Measurements from ENCODE around the gene BICC1.

BICC1 gene

DNA sequence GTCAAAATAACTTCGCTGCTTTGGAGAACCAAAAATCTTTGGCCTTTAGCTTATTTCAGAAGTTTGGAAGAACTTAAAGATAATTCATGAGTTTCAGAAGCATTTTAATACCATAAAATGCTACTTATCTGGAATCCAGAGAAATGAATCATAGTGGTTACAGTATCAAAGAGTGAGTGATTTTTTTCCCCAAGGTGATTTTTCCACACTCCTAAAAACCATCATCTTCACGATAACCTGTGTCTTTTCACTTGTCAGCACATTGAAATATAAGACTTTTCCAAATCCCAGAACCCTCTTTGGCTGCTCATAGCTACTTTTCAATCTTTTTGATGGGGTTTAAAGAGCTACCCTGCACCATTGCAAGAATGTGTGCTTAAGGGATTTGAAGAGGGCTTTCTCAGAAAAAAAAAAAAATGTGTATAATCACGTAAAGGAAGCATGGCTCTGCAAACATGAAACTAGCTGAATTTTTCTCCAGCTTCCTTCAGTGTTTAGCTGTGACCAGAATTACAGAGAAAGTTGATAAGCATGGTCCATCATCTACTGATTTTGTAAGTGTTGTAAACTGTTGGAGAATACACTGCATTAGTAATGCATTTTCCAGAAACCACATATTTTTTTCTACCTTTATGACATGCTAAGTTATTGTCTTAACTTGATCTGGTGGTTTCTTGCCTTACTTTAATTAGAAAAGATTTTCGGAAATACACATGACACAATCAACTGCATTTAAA, 134.9 kb downstream of the BICC1 start:
- H3K4me1 ChIP-seq (ENCODE audit: insufficient read depth, low read length): no peaks in the 10 kb centered on the region
- no peak overlapping the region for H3K9ac ChIP-seq (ENCODE audit: low read depth, low read length)
- no peaks in the 10 kb centered on the region for H3K36me3 ChIP-seq (ENCODE audit: insufficient read depth, low read length)
- no peaks in the 10 kb centered on the region for H3K9me3 ChIP-seq (ENCODE audit: control insufficient read depth, insufficient read depth, low read length)

DNA sequence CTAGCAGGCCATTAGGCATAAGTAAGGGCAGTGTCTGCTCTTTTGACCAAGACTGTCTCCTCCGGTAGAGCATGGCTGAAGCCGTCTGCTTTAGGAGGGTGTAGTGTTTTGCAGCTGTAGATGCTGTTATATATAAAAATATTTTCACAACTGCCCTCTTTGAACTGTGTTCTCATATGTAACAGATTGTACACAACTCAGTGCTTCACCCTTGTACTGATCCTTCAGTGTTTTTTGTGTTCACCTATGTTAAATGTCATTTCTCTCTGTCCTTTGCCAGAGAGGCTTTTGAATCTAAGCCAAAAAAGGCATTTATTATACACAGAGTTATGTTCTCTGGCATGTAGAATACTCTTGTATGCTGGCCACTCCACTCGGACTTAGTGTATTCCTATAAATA, 135.5 kb downstream of the BICC1 start:
- Histone ChIP-seq H3K9me3 (ENCODE audit: control insufficient read depth, insufficient read depth, low read length) (no peaks in the 10 kb centered on the region), H3K9ac (ENCODE audit: low read depth, low read length) (no peak overlapping the region), H3K36me3 (ENCODE audit: insufficient read depth, low read length) (no peaks in the 10 kb centered on the region), H3K4me1 (ENCODE audit: insufficient read depth, low read length) (no peaks in the 10 kb centered on the region)

DNA sequence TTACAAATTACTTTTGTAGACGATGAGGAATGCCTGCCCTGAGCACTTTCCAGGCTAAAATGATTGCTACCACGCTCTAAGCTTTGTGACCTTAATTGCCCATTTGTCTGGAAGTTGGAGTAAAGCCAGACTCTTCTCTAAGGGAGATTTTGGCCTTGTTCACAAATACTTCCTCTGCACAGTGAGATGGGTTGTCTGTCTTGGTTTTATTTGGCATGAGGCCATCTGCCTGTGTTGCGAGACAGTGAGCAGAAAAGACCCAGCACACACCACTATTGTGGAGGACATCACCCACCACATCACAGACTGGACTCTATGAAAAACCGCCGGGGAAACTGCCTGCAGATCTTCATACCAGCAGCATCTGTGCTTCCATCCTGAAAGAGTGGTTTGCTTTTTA, 138.4 kb downstream of the BICC1 start:
- no peaks in the 10 kb centered on the region for H3K9me3 ChIP-seq (ENCODE audit: control insufficient read depth, insufficient read depth, low read length)
- no peaks in the 10 kb centered on the region for H3K4me1 ChIP-seq (ENCODE audit: insufficient read depth, low read length)
- H3K36me3 ChIP-seq (ENCODE audit: insufficient read depth, low read length): no peaks in the 10 kb centered on the region
- no peak overlapping the region for H3K9ac ChIP-seq (ENCODE audit: low read depth, low read length)

DNA sequence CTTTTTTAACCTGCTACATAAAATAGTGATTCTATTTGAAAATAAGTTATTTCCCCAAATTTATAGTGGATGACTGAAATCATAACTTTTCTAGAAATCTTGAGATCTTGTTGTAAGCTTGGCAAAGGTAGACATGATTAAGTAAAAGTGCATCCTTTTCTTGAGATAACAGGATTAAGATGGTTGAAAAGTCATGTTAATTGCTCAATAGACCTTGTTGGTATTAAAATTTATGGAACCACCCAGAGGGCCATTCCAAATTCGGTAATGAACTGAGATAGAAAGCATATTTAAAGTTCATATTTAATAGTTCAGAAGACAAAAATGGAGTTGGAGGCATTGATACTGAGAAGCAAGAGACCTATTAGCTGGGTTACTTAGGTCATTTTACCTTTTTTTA, 139.1 kb downstream of the BICC1 start:
- Histone ChIP-seq H3K4me1 (ENCODE audit: insufficient read depth, low read length) (no peaks in the 10 kb centered on the region), H3K9ac (ENCODE audit: low read depth, low read length) (no peak overlapping the region), H3K9me3 (ENCODE audit: control insufficient read depth, insufficient read depth, low read length) (no peaks in the 10 kb centered on the region), H3K36me3 (ENCODE audit: insufficient read depth, low read length) (no peaks in the 10 kb centered on the region)

DNA sequence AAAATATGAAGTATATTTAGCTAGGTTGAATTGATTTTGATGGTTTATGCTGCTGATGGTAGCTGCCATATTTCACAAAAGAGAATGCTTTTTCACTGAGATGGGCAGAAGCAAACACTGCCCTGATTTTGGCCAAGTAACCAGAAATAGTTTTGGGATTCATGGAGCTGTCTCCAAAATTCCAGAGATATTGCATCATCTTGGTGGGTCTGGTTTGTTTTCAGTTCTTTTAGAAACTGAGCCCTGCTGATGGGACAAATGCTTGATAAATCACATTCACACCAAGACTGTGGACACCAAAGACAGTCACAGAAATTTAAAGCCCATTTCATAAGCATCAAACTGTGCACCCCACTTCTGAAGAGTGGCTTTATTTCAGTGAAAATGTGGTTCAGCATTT, 140.5 kb downstream of the BICC1 start:
- no peak overlapping the region for H3K9ac ChIP-seq (ENCODE audit: low read depth, low read length)
- no peaks in the 10 kb centered on the region for H3K36me3 ChIP-seq (ENCODE audit: insufficient read depth, low read length)
- H3K9me3 ChIP-seq (ENCODE audit: control insufficient read depth, insufficient read depth, low read length): no peaks in the 10 kb centered on the region
- H3K4me1 ChIP-seq (ENCODE audit: insufficient read depth, low read length): no peaks in the 10 kb centered on the region

DNA sequence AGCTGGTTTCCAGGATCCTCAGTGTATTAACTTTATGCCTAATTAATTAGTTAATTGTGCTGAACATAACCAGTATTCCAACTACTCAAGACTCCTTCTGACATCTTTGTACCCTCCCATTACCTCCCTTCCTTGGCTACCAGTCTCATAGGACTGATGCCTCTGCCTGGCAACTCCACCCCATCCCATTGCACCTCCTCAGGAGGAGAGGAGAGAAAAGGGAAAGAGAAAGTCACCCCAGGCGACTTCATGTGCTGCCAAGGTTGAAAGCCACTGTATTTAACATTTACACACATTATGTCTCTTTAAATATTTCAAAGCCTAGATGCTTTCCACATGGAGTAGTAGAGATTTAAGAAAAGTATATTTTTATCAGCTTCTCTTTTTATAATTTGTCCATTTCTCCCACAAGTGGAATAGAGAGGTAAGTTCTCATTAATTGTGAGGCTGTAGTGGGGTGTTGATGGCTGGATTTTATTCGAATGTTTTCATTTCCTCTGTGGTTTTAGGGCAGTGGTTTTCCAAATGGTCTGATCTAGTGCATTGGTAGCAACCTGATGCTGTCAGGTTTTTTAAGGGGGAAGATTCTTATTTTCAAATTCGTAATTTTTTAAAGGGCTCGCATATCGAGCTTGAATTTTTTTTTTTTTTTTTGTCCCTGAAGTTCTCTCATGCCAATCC, 148.0 kb downstream of the BICC1 start:
- Histone ChIP-seq H3K9me3 (ENCODE audit: control insufficient read depth, insufficient read depth, low read length) (peaks cover 7% of the 10 kb centered on the region; the same call in 1 of the 2 replicates), H3K36me3 (ENCODE audit: insufficient read depth, low read length) (no peaks in the 10 kb centered on the region), H3K4me1 (ENCODE audit: insufficient read depth, low read length) (no peaks in the 10 kb centered on the region), H3K9ac (ENCODE audit: low read depth, low read length) (no peak overlapping the region)

DNA sequence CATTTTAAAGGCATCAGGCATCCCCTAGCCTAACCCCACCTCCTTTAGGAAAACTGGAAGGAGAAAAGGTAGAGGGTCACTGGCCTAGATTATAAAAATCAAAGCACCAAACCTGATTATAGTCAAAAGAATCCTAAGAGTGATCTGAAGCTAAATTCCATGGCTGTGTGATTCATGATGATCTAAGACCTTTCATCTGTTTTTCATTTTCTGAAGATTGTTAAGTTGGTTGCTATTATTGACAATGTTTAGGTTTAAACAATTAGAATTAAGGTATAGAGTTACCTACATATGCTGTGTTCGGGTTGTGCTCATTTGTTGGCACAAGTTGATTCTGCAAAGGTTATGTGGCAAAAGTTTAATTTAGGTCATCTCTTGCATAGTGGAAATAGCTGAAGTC, 148.7 kb downstream of the BICC1 start:
- no peaks in the 10 kb centered on the region for H3K36me3 ChIP-seq (ENCODE audit: insufficient read depth, low read length)
- peaks cover 7% of the 10 kb centered on the region; the same call in 1 of the 2 replicates for H3K9me3 ChIP-seq (ENCODE audit: control insufficient read depth, insufficient read depth, low read length)
- H3K4me1 ChIP-seq (ENCODE audit: insufficient read depth, low read length): no peaks in the 10 kb centered on the region; the same call in 1 of the 2 replicates
- no peak overlapping the region for H3K9ac ChIP-seq (ENCODE audit: low read depth, low read length)

DNA sequence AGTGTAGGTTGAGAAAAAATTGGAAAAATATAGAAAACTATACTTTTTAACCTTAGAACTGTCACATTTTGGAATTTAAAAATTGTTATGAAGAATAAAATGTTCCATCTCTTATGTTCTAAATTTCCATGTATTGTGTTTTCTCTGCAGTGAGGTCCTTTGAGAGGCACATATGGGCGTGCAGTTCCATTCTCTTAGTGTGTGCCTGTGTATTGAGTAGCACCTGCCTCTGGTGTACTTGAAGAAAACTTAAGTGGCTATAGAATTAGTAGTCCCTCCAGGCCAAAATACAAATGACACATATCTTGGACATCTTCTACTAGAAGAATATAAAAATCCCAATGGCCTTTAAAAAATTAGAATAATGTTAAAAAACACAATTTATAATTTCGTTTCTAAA, 149.2 kb downstream of the BICC1 start:
- no peak overlapping the region for H3K9ac ChIP-seq (ENCODE audit: low read depth, low read length)
- no peaks in the 10 kb centered on the region for H3K36me3 ChIP-seq (ENCODE audit: insufficient read depth, low read length)
- peaks cover 5% of the 10 kb centered on the region; the same call in 1 of the 2 replicates for H3K4me1 ChIP-seq (ENCODE audit: insufficient read depth, low read length)
- peaks cover 7% of the 10 kb centered on the region; the same call in 1 of the 2 replicates for H3K9me3 ChIP-seq (ENCODE audit: control insufficient read depth, insufficient read depth, low read length)

DNA sequence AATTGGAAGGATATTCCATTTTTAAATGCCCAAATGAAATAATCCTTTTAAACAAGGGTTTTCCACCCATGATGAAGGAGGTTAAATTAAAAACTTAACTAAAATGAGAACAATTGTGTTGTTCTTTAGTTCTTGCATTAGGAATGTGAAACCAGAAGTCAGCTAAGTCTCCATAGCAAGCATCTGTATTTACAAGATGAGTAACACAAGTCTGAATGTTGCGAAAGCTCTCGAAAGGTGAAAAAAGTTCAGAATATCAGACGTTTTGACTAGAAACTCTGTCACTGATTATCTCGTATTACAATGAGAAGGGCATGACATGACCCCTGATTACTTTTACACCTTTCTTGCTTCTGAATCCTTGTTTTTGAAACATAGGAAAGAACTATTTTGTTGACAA, 149.6 kb downstream of the BICC1 start:
- Histone ChIP-seq H3K9ac (ENCODE audit: low read depth, low read length) (no peak overlapping the region), H3K9me3 (ENCODE audit: control insufficient read depth, insufficient read depth, low read length) (peaks cover 7% of the 10 kb centered on the region; the same call in 1 of the 2 replicates), H3K4me1 (ENCODE audit: insufficient read depth, low read length) (peaks cover 9% of the 10 kb centered on the region; the same call in 1 of the 2 replicates), H3K36me3 (ENCODE audit: insufficient read depth, low read length) (no peaks in the 10 kb centered on the region)

DNA sequence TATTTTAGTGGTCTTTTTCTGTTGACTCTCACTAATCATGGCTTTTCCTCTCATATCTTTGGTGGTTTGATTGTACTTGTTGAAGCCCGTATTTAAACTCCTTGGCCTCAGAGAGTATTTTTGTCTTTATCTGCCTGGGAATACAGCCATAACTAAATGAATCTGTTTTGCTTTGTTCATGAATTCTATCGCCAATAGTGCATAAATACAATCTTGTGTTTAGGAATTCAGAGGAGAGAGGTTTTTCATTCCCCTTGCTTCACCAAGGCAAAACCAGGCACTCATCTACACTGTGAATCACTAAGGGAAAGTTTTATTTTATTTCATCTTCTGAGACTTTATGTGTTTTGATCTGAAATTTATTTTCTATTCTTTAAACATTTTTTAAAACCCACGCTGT, 152.7 kb downstream of the BICC1 start:
- H3K9me3 ChIP-seq (ENCODE audit: control insufficient read depth, insufficient read depth, low read length): peaks cover 7% of the 10 kb centered on the region; the same call in 1 of the 2 replicates
- no peaks in the 10 kb centered on the region for H3K36me3 ChIP-seq (ENCODE audit: insufficient read depth, low read length)
- H3K4me1 ChIP-seq (ENCODE audit: insufficient read depth, low read length): peaks cover 14% of the 10 kb centered on the region
- no peak overlapping the region for H3K9ac ChIP-seq (ENCODE audit: low read depth, low read length)

DNA sequence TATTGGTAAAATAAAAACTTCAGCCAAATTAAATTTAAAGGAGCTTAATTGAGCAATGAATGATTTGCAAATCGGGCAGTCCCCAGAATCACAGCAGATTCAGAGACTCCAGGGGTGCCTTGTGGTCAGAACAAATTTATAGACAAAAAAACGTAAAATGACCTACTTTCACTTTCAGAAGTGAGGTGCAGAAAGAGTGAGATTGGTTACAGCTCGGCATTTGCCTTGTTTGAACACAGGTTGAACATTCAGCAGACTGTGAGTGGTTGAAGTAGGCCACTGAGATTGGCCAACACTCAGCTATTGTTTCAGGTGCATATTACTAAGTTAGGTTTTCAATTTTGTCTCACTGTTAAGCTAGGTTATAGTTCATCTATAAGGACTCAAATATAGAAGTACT, 153.4 kb downstream of the BICC1 start:
- H3K9ac ChIP-seq (ENCODE audit: low read depth, low read length): no peak overlapping the region
- H3K9me3 ChIP-seq (ENCODE audit: control insufficient read depth, insufficient read depth, low read length): peaks cover 7% of the 10 kb centered on the region; the same call in 1 of the 2 replicates
- H3K36me3 ChIP-seq (ENCODE audit: insufficient read depth, low read length): no peaks in the 10 kb centered on the region
- peaks cover 14% of the 10 kb centered on the region for H3K4me1 ChIP-seq (ENCODE audit: insufficient read depth, low read length)

DNA sequence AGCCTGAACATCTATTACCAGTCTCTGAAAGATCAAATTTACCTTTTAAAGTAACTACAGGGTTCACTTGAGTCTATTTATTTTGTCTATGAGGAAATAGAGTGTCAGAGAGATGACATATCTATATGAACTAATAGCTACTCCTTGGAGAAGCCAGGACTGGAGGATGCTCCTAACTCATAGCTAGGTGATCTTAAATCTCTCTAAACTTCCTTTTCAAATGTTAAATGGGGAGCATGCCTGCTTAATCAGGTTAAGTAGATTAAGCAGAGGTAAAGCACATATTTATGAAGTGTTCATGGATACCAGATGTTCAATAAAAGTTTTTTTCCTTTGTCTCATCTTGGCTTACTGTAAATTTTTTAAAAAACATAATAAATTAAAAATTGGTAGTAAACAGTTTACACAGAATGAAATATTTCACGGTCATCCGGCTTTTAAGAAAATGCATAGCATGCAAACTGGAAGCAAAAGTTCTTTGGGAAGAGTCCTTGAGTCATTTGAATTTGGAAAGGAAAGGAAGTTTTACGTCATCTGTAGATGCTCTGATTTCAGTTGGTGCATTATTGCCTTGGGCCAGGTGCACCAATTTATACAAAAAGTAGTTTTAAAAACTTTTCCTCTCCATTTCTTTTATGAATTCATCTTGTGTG, 155.1 kb downstream of the BICC1 start:
- peaks cover 7% of the 10 kb centered on the region; the same call in 1 of the 2 replicates for H3K9me3 ChIP-seq (ENCODE audit: control insufficient read depth, insufficient read depth, low read length)
- H3K9ac ChIP-seq (ENCODE audit: low read depth, low read length): no peak overlapping the region
- no peaks in the 10 kb centered on the region for H3K36me3 ChIP-seq (ENCODE audit: insufficient read depth, low read length)
- peaks cover 14% of the 10 kb centered on the region for H3K4me1 ChIP-seq (ENCODE audit: insufficient read depth, low read length)

DNA sequence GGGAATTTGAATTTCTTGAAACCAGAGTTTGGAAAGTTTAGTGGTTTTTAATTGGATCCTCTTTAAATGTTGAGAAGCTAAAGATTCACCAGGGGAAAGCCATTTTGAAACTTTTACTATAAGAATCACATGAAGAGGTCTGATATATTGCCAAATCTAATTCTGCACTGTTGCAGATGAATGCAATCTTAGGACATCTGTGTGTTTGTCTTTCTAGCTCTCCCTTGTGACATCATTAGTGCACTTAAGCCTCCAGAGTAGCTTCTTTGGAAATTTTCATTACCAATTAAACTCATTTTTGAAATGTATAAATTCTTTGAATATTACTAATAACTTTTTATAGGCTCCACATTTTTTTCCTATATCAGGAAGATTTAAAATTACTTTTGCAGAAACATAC, 160.2 kb downstream of the BICC1 start:
- peaks cover 5% of the 10 kb centered on the region; the same call in 1 of the 2 replicates for H3K4me1 ChIP-seq (ENCODE audit: insufficient read depth, low read length)
- no peaks in the 10 kb centered on the region for H3K9me3 ChIP-seq (ENCODE audit: control insufficient read depth, insufficient read depth, low read length)
- H3K36me3 ChIP-seq (ENCODE audit: insufficient read depth, low read length): no peaks in the 10 kb centered on the region
- H3K9ac ChIP-seq (ENCODE audit: low read depth, low read length): no peak overlapping the region

DNA sequence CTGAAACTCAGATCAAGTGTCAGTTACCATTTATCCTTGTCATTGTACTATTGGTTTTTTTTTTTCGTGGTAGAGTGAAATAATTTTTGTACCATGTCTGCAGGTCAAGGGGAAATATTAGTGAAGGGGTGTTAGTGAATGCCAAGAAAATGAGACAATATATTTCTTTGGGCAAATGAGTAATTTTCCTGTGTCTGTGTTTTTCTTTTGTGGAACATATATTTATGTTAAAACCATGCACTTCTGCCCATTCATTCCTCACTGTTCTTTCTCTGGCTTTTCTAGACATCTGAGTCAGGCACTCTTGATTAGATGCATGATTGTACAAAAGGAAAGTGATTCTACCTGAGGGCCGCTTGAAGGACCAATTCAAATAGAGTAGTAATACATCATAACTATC, 161.6 kb downstream of the BICC1 start:
- H3K9ac ChIP-seq (ENCODE audit: low read depth, low read length): no peak overlapping the region
- no peaks in the 10 kb centered on the region for H3K36me3 ChIP-seq (ENCODE audit: insufficient read depth, low read length)
- no peaks in the 10 kb centered on the region for H3K9me3 ChIP-seq (ENCODE audit: control insufficient read depth, insufficient read depth, low read length)
- no peaks in the 10 kb centered on the region for H3K4me1 ChIP-seq (ENCODE audit: insufficient read depth, low read length)

DNA sequence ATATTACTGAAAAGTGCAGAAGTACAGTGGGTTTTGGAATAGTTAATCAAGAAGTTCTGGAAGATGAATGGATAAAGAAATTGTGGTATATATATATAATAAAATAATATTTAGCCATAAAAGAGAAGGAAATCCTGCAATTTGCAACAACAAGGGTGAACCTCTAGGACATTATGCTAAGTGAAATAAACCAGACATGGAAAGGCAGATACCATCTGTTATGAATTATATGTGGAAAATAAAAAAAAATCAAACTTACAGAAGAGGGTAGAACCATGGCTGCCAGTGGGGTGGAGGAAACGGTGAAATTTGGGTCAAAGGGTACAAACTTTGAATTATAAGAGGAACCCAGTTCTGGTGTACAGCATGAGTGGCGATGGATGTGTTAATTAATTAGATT, 162.6 kb downstream of the BICC1 start:
- no peaks in the 10 kb centered on the region for H3K36me3 ChIP-seq (ENCODE audit: insufficient read depth, low read length)
- no peaks in the 10 kb centered on the region for H3K4me1 ChIP-seq (ENCODE audit: insufficient read depth, low read length)
- no peaks in the 10 kb centered on the region for H3K9me3 ChIP-seq (ENCODE audit: control insufficient read depth, insufficient read depth, low read length)
- H3K9ac ChIP-seq (ENCODE audit: low read depth, low read length): no peak overlapping the region

Data from ES-I3 (cell line).